T follicular helper cell (primary cell): ENCODE results near the gene PCMTD2.
A peak's percentile ranks its signal among the peaks of the same experiment; 100 is the strongest.

Experiments
- DNase-seq: peaks from one replicate; pipeline ENCODE4 v3.0.0-alpha.2; 2020; ENCODE audit warnings: low read depth

The PCMTD2 gene

GRCh38 chr20:64256282-64256935 is 861 bp downstream of the PCMTD2 start:
- no peak for DNase-seq

- DNase-seq: no peak
Observed at GRCh38 chr20:64257107-64257757, 1.7 kb downstream of the PCMTD2 start.

GRCh38 chr20:64258071-64258823 is 2.7 kb downstream of the PCMTD2 start:
- no peak for DNase-seq

GRCh38 chr20:64260239-64260638 is 4.7 kb downstream of the PCMTD2 start:
- DNase-seq: no peak

- no peak for DNase-seq
Observed at GRCh38 chr20:64261138-64261537, 5.6 kb downstream of the PCMTD2 start.

- DNase-seq: no peak
Observed at GRCh38 chr20:64264091-64264490, 8.5 kb downstream of the PCMTD2 start.

GRCh38 chr20:64265201-64265600 is 9.7 kb downstream of the PCMTD2 start:
- DNase-seq: no peak

GRCh38 chr20:64266988-64267387 is 11.4 kb downstream of the PCMTD2 start:
- DNase-seq: no peak

GRCh38 chr20:64268174-64268573 is 12.6 kb downstream of the PCMTD2 start:
- DNase-seq: no peak

GRCh38 chr20:64269604-64270411 is 14.3 kb downstream of the PCMTD2 start:
- DNase-seq: no peak

GRCh38 chr20:64271636-64272035 is 16.1 kb downstream of the PCMTD2 start:
- DNase-seq: no peak

- no peak for DNase-seq
Observed at GRCh38 chr20:64273109-64273508, 17.6 kb downstream of the PCMTD2 start.

GRCh38 chr20:64276817-64277216 is 21.3 kb downstream of the PCMTD2 start:
- DNase-seq: no peak

GRCh38 chr20:64277571-64278316 is 22.2 kb downstream of the PCMTD2 start:
- no peak for DNase-seq

- DNase-seq: no peak
Observed at GRCh38 chr20:64278317-64278681, 22.8 kb downstream of the PCMTD2 start.

- DNase-seq: no peak
Observed at GRCh38 chr20:64279826-64280459, 24.4 kb downstream of the PCMTD2 start.

- no peak for DNase-seq
Observed at GRCh38 chr20:64280460-64280843, 24.9 kb downstream of the PCMTD2 start.

GRCh38 chr20:64283646-64284045 is 28.1 kb downstream of the PCMTD2 start:
- DNase-seq: no peak

GRCh38 chr20:64285579-64286446 is 30.3 kb downstream of the PCMTD2 start:
- DNase-seq: peak; percentile 65
